ENCODE data around the gene CACNB3. TPM values are rescaled to one million over a fixed set of nuclear protein-coding genes. Genes with fewer than 3 reads are reported as not detected.

Gene CACNB3
- total and polyA plus RNA-seq, 9 of the 15 experiments (the other 6 are each of a cell fraction or from before 2014, with no cell fraction given) = 0.24 to 2.0 (median 1.5) TPM

GRCh38 chr12:48866052-48866711 lies 47.9 kb downstream of the CACNB3 start (continued):
- TF ChIP-seq CTCF (IDR thresholded peaks at IDR 0.05 in 2 of 3, conservative IDR thresholded peaks at IDR 0.05 in 1 of 3; ENCODE audit: insufficient read depth in 2 of 3, low read depth in 1 of 3, low read length in 3 of 3) (no peak), PHB (CRISPR knock-in tag; IDR thresholded peaks at IDR 0.05) (no peak), SMARCE1 (IDR thresholded peaks at IDR 0.05) (no peak), ZNF644 (tag; IDR thresholded peaks at IDR 0.05; ENCODE audit: low read depth) (no peak), HDAC1 (IDR thresholded peaks at IDR 0.05) (0 out of 4 replicates have a peak, but pooled peaks of 1 of the 2 experiments have one; percentile 15), FOXA1 (IDR thresholded peaks at IDR 0.05; ENCODE audit: borderline replicate concordance) (no peak), CUX1 (CRISPR knock-in tag; IDR thresholded peaks at IDR 0.05) (no peak), EP400 (IDR thresholded peaks at IDR 0.05) (0 out of 2 replicates have a peak, but pooled peaks have one; percentile 36), ZNF395 (CRISPR knock-in tag; IDR thresholded peaks at IDR 0.05) (0 out of 2 replicates have a peak, but pooled peaks have one; percentile 26), MAZ (CRISPR knock-in tag; conservative IDR thresholded peaks at IDR 0.05 in 1 of 2, IDR thresholded peaks at IDR 0.05 in 1 of 2) (no peak), ARID4B (CRISPR knock-in tag; IDR thresholded peaks at IDR 0.05) (no peak), GATA2 (CRISPR knock-in tag; IDR thresholded peaks at IDR 0.05) (no peak), MXD1 (CRISPR knock-in tag; IDR thresholded peaks at IDR 0.05; ENCODE audit: borderline replicate concordance, poor library complexity, severe bottlenecking) (no peak)
